Measurements from ENCODE around the gene CCN6.

CCN6 gene

DNA sequence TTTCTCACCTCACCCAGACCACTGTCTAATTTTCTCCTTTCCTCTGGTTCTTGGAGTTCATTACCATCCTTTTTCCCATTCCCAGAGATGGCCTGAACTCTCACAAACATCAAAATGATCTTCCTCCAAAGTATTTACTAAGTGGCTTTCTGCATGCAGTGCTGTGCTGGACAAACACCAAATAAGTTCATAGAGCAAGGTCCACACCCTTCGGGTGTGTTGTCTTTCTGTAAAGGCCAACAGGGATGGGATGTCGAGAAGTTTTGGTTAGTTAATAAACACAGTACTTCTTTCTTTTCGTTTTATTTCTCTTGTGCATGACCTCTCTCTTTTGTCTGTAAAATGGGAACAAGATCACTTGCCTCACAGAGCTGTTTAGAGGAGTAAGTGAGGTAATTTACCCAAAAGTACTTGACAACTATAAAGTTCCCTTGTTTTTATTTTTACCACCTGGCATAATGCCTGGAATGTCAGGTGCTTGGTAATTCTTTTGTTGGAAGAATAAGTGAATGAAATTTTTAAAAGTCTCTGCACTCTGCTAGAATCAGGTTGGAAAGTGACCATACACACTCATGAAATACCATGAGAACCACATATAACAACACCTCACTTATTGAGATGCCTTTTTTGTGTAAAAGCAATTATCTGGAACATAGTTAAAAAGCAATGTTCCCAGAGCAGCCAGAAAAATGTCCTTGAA, 22.8 kb upstream of the CCN6 start:
- TF ChIP-seq CEBPB (IDR thresholded peaks at IDR 0.05) (no peak), RAD21 (IDR thresholded peaks at IDR 0.05; ENCODE audit: low read depth) (no peak), FOXM1 (IDR thresholded peaks at IDR 0.05; ENCODE audit: borderline replicate concordance, low read depth) (no peak), TCF12 (IDR thresholded peaks at IDR 0.05; ENCODE audit: low read depth) (no peak), NFIC (IDR thresholded peaks at IDR 0.05) (peak; percentile 44; the same call in 1 of the 2 replicates), TEAD4 (IDR thresholded peaks at IDR 0.05) (peak; percentile 41; the same call in 1 of the 2 replicates), CREB1 (IDR thresholded peaks at IDR 0.05; ENCODE audit: low read depth) (no peak), ZBTB7A (IDR thresholded peaks at IDR 0.05; ENCODE audit: low read depth) (no peak), EGR1 (IDR thresholded peaks at IDR 0.05) (no peak), TAF1 (IDR thresholded peaks at IDR 0.05; ENCODE audit: low read depth) (no peak), YY1 (IDR thresholded peaks at IDR 0.05; ENCODE audit: low read depth) (no peak), EP300 (IDR thresholded peaks at IDR 0.05; ENCODE audit: borderline replicate concordance) (no peak)
- TF ChIP-seq, protein P1, sequence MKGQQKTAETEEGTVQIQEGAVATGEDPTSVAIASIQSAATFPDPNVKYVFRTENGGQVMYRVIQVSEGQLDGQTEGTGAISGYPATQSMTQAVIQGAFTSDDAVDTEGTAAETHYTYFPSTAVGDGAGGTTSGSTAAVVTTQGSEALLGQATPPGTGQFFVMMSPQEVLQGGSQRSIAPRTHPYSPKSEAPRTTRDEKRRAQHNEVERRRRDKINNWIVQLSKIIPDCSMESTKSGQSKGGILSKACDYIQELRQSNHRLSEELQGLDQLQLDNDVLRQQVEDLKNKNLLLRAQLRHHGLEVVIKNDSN (IDR thresholded peaks at IDR 0.05), result no peak
- TF ChIP-seq, protein P2, sequence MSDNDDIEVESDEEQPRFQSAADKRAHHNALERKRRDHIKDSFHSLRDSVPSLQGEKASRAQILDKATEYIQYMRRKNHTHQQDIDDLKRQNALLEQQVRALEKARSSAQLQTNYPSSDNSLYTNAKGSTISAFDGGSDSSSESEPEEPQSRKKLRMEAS (IDR thresholded peaks at IDR 0.05), result no peak
- TF ChIP-seq, protein P3, sequence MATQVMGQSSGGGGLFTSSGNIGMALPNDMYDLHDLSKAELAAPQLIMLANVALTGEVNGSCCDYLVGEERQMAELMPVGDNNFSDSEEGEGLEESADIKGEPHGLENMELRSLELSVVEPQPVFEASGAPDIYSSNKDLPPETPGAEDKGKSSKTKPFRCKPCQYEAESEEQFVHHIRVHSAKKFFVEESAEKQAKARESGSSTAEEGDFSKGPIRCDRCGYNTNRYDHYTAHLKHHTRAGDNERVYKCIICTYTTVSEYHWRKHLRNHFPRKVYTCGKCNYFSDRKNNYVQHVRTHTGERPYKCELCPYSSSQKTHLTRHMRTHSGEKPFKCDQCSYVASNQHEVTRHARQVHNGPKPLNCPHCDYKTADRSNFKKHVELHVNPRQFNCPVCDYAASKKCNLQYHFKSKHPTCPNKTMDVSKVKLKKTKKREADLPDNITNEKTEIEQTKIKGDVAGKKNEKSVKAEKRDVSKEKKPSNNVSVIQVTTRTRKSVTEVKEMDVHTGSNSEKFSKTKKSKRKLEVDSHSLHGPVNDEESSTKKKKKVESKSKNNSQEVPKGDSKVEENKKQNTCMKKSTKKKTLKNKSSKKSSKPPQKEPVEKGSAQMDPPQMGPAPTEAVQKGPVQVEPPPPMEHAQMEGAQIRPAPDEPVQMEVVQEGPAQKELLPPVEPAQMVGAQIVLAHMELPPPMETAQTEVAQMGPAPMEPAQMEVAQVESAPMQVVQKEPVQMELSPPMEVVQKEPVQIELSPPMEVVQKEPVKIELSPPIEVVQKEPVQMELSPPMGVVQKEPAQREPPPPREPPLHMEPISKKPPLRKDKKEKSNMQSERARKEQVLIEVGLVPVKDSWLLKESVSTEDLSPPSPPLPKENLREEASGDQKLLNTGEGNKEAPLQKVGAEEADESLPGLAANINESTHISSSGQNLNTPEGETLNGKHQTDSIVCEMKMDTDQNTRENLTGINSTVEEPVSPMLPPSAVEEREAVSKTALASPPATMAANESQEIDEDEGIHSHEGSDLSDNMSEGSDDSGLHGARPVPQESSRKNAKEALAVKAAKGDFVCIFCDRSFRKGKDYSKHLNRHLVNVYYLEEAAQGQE (IDR thresholded peaks at IDR 0.05; ENCODE audit: low read depth), result no peak

DNA sequence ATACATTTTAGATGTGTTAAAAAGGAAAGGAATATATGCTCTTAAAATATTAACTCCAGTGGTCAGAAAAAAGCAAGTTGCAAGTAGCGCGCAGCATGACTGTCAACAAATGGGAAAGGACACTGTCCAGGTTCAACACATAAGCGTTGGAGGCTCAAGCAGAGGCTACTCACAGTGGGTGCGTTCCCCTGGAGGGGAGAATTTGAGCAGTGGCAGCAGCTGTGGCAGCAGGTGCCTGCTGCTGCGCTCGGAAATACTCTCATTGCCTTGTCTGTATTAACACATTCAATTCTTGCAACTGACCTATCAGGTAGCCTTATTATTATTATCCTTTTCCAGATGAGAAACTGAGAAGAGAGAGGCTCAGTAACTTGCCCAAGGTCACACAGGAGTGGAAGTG, 21.9 kb upstream of the CCN6 start:
- TF ChIP-seq, protein P2 (IDR thresholded peaks at IDR 0.05), result no peak
- TF ChIP-seq TAF1 (IDR thresholded peaks at IDR 0.05; ENCODE audit: low read depth) (no peak), EP300 (IDR thresholded peaks at IDR 0.05; ENCODE audit: borderline replicate concordance) (no peak), ZBTB7A (IDR thresholded peaks at IDR 0.05; ENCODE audit: low read depth) (no peak), TCF12 (IDR thresholded peaks at IDR 0.05; ENCODE audit: low read depth) (no peak), RAD21 (IDR thresholded peaks at IDR 0.05; ENCODE audit: low read depth) (no peak), FOXM1 (IDR thresholded peaks at IDR 0.05; ENCODE audit: borderline replicate concordance, low read depth) (no peak), YY1 (IDR thresholded peaks at IDR 0.05; ENCODE audit: low read depth) (no peak), TEAD4 (IDR thresholded peaks at IDR 0.05) (no peak), CEBPB (IDR thresholded peaks at IDR 0.05) (no peak), EGR1 (IDR thresholded peaks at IDR 0.05) (no peak), CREB1 (IDR thresholded peaks at IDR 0.05; ENCODE audit: low read depth) (no peak)
- TF ChIP-seq, protein P1 (IDR thresholded peaks at IDR 0.05), result no peak

DNA sequence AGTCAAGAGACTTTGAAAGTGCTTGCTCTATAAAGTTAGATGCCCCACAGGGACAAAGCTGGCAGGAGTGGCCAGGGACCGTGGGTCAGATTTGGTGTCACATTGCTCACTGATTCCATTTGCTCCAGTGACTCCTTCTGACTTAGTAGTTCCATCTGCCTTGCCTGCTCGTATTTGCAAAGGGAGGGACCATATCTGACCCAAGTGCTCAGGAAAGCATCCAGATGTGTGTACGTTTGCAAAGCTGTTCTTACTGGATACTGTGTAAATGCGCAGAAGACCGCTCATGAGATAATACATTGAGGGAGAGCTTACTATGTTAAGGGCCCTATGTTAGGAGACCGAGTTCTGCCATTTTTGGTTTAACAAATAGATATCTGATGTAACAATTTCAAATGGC, 21.2 kb upstream of the CCN6 start:
- TF ChIP-seq CREB1 (IDR thresholded peaks at IDR 0.05; ENCODE audit: low read depth) (no peak), EP300 (IDR thresholded peaks at IDR 0.05; ENCODE audit: borderline replicate concordance) (no peak), YY1 (IDR thresholded peaks at IDR 0.05; ENCODE audit: low read depth) (no peak), ZBTB7A (IDR thresholded peaks at IDR 0.05; ENCODE audit: low read depth) (no peak), TCF12 (IDR thresholded peaks at IDR 0.05; ENCODE audit: low read depth) (no peak), TAF1 (IDR thresholded peaks at IDR 0.05; ENCODE audit: low read depth) (no peak), NFIC (IDR thresholded peaks at IDR 0.05) (no peak), FOXM1 (IDR thresholded peaks at IDR 0.05; ENCODE audit: borderline replicate concordance, low read depth) (no peak), EGR1 (IDR thresholded peaks at IDR 0.05) (no peak), RAD21 (IDR thresholded peaks at IDR 0.05; ENCODE audit: low read depth) (no peak), CEBPB (IDR thresholded peaks at IDR 0.05) (no peak), TEAD4 (IDR thresholded peaks at IDR 0.05) (no peak)
- TF ChIP-seq, protein P1 (IDR thresholded peaks at IDR 0.05), result no peak
- TF ChIP-seq, protein P3 (IDR thresholded peaks at IDR 0.05; ENCODE audit: low read depth), result no peak
- TF ChIP-seq, protein P2 (IDR thresholded peaks at IDR 0.05), result no peak

DNA sequence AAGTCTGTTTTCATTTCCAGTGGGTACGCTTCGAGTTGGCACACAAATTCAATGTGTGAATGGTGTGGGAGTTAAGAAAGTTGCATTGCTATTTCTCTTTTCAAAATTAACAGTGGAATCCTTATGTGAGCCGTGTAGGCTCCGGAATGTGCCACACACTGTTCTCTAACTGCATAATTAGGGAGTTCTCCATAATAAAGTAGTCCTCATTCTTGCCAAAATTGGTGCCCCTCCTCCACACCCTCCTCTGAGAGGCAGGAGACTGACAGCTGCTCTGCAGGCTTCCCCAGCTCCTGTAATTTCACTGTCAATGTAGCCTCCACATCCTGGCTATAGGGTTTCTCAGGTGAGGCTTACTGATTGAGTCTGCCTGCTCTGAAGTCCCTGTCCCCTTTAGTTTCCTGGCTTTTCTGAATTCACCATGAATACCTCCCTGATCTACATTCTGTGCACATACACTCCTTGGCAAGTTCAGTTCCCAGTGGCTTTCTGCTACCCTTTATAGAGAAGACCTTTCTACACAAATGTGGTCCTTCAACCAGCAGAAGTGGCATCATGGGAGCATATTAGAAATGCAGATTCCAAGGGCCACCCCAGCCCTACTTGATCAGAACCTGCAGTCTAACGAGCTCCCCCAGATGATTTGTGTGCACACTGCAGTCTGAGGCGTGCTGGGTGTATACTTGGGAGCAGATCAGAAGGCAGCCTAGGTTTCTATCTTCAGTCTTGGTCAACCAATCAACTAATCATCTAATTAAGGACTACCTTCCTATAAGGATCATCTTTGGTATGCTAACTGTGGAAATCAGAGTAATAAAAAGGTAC, 19.9 kb upstream of the CCN6 start:
- no peak for TF ChIP-seq ZBTB7A (IDR thresholded peaks at IDR 0.05; ENCODE audit: low read depth)
- TF ChIP-seq YY1 (IDR thresholded peaks at IDR 0.05; ENCODE audit: low read depth), result no peak
- no peak for TF ChIP-seq EGR1 (IDR thresholded peaks at IDR 0.05)
- TF ChIP-seq NFIC (IDR thresholded peaks at IDR 0.05), result no peak
- TF ChIP-seq CEBPB (IDR thresholded peaks at IDR 0.05), result no peak
- TF ChIP-seq RAD21 (IDR thresholded peaks at IDR 0.05; ENCODE audit: low read depth), result no peak
- TF ChIP-seq TCF12 (IDR thresholded peaks at IDR 0.05; ENCODE audit: low read depth), result no peak
- TF ChIP-seq TAF1 (IDR thresholded peaks at IDR 0.05; ENCODE audit: low read depth), result no peak

Data from Ishikawa (cell line).